ENCODE measurements around the gene TLR9. TPM values are rescaled to one million over a fixed set of nuclear protein-coding genes. Genes with fewer than 3 reads are reported as not detected.

The TLR9 gene
- total and polyA plus RNA-seq, 9 of the 15 experiments (the other 6 are each of a cell fraction or from before 2014, with no cell fraction given), result not detected

DNA sequence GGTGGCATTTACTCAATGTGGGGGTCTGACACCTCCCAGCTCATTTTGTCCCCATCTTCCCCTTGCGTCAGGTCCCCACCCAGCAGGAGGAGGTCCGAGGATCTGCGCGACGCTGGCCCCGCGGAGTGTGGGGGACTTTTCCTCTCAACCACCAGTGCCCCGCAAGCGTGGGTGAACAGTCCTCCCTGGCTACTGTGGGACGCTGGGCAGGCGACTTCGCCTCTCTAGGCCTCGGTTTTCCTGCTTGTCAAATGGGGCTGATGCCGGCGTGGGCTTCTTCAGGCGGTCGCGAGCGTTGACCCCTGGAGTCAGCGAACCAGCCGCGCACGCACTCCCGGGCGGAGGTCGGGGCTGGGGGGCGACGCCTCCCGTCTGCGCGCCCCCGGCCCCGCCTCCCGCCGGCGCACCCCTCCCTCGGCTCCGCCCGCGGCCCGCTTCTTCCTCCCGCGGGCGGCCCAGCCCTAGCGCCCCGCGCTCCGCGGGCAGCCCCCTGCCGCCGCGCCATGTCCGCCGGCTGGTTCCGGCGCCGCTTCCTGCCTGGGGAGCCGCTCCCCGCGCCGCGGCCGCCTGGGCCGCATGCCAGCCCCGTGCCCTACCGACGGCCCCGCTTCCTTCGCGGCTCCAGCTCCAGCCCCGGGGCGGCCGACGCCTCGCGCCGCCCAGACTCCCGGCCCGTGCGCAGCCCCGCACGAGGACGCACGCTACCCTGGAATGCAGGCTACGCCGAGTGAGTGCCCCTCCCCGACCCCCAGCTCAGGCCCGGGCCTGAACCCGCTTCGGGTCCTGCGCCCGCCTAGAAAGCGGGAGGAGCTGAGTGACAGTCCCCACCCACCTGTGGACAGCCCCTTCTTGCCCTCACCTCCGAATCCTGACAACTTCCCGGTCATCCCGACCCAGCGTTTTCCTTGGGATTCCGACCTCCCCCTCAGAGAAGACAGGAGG lies 20.1 kb upstream of the TLR9 start, which contains the start of gene PPM1M (continued):
- TF ChIP-seq, protein P1, sequence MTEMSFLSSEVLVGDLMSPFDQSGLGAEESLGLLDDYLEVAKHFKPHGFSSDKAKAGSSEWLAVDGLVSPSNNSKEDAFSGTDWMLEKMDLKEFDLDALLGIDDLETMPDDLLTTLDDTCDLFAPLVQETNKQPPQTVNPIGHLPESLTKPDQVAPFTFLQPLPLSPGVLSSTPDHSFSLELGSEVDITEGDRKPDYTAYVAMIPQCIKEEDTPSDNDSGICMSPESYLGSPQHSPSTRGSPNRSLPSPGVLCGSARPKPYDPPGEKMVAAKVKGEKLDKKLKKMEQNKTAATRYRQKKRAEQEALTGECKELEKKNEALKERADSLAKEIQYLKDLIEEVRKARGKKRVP (CRISPR knock-in tag; IDR thresholded peaks at IDR 0.05), result no peak
- TF ChIP-seq, protein P2, sequence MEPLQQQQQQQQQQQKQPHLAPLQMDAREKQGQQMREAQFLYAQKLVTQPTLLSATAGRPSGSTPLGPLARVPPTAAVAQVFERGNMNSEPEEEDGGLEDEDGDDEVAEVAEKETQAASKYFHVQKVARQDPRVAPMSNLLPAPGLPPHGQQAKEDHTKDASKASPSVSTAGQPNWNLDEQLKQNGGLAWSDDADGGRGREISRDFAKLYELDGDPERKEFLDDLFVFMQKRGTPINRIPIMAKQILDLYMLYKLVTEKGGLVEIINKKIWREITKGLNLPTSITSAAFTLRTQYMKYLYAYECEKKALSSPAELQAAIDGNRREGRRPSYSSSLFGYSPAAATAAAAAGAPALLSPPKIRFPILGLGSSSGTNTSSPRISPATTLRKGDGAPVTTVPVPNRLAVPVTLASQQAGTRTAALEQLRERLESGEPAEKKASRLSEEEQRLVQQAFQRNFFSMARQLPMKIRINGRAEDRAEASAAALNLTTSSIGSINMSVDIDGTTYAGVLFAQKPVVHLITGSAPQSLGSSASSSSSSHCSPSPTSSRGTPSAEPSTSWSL (CRISPR knock-in tag; IDR thresholded peaks at IDR 0.05; ENCODE audit: borderline replicate concordance), result no peak
- TF ChIP-seq TARDBP (IDR thresholded peaks at IDR 0.05) (no peak), HMG20B (CRISPR knock-in tag; IDR thresholded peaks at IDR 0.05) (no peak), JUND (IDR thresholded peaks at IDR 0.05; ENCODE audit: borderline replicate concordance, low read depth, low read length) (no peak), JUND (tag; IDR thresholded peaks at IDR 0.05; ENCODE audit: borderline replicate concordance, low read depth, low read length) (no peak), NR3C1 (CRISPR knock-in tag; IDR thresholded peaks at IDR 0.05) (0 out of 2 replicates have a peak, but pooled peaks have one; percentile 66), RBM39 (optimal IDR thresholded peaks at IDR 0.05; ENCODE audit: low read depth, low read length) (no peak), PHF8 (IDR thresholded peaks at IDR 0.05; ENCODE audit: borderline replicate concordance, low read length) (peak; percentile 49; the same call in 1 of the 2 replicates), ZBTB17 (CRISPR knock-in tag; IDR thresholded peaks at IDR 0.05) (no peak), SIN3A (IDR thresholded peaks at IDR 0.05; ENCODE audit: borderline replicate concordance in 2 of 2, control insufficient read depth in 1 of 2, low read depth in 2 of 2, low read length in 2 of 2) (no peak), XRCC5 (IDR thresholded peaks at IDR 0.05; ENCODE audit: low read depth, low read length) (no peak), ZNF717 (CRISPR knock-in tag; IDR thresholded peaks at IDR 0.05) (no peak), NFATC3 (IDR thresholded peaks at IDR 0.05) (no peak), ZNF408 (CRISPR knock-in tag; IDR thresholded peaks at IDR 0.05; ENCODE audit: low read depth) (no peak), ZFP30 (CRISPR knock-in tag; IDR thresholded peaks at IDR 0.05; ENCODE audit: borderline replicate concordance) (no peak), BHLHE40 (IDR thresholded peaks at IDR 0.05; ENCODE audit: low read length) (no peak; the same call in 1 of the 2 replicates), TAF15 (IDR thresholded peaks at IDR 0.05; ENCODE audit: low read depth, low read length) (no peak), HDAC1 (IDR thresholded peaks at IDR 0.05) (no peak), HLTF (IDR thresholded peaks at IDR 0.05) (no peak), YBX1 (IDR thresholded peaks at IDR 0.05) (no peak), ZC3H8 (IDR thresholded peaks at IDR 0.05) (no peak)
- TF ChIP-seq, protein P3, sequence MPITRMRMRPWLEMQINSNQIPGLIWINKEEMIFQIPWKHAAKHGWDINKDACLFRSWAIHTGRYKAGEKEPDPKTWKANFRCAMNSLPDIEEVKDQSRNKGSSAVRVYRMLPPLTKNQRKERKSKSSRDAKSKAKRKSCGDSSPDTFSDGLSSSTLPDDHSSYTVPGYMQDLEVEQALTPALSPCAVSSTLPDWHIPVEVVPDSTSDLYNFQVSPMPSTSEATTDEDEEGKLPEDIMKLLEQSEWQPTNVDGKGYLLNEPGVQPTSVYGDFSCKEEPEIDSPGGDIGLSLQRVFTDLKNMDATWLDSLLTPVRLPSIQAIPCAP (CRISPR knock-in tag; IDR thresholded peaks at IDR 0.05; ENCODE audit: borderline replicate concordance), result no peak
- TF ChIP-seq, protein P4, sequence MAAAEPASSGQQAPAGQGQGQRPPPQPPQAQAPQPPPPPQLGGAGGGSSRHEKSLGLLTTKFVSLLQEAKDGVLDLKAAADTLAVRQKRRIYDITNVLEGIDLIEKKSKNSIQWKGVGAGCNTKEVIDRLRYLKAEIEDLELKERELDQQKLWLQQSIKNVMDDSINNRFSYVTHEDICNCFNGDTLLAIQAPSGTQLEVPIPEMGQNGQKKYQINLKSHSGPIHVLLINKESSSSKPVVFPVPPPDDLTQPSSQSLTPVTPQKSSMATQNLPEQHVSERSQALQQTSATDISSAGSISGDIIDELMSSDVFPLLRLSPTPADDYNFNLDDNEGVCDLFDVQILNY (CRISPR knock-in tag; IDR thresholded peaks at IDR 0.05), result no peak
- TF ChIP-seq, protein P5, sequence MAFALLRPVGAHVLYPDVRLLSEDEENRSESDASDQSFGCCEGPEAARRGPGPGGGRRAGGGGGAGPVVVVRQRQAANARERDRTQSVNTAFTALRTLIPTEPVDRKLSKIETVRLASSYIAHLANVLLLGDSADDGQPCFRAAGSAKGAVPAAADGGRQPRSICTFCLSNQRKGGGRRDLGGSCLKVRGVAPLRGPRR (CRISPR knock-in tag; IDR thresholded peaks at IDR 0.05), result no peak

Data from K562 (cell line).